GM18868 (cell line): ENCODE measurements around the gene NLRX1.
"Not testable (repeated sequence)": the region's sequence is repeated elsewhere in the genome, so short reads cannot be mapped to it uniquely, and the experiment has no call there.

Experiments
- ATAC-seq: cut with Tn5 transposase; IDR thresholded peaks from one replicate; pipeline ENCODE4 v1.9.1; 2021; ENCODE audit warnings: mild to moderate bottlenecking, moderate library complexity; ENCODE audit not compliant: unreplicated experiment

NLRX1 gene

DNA sequence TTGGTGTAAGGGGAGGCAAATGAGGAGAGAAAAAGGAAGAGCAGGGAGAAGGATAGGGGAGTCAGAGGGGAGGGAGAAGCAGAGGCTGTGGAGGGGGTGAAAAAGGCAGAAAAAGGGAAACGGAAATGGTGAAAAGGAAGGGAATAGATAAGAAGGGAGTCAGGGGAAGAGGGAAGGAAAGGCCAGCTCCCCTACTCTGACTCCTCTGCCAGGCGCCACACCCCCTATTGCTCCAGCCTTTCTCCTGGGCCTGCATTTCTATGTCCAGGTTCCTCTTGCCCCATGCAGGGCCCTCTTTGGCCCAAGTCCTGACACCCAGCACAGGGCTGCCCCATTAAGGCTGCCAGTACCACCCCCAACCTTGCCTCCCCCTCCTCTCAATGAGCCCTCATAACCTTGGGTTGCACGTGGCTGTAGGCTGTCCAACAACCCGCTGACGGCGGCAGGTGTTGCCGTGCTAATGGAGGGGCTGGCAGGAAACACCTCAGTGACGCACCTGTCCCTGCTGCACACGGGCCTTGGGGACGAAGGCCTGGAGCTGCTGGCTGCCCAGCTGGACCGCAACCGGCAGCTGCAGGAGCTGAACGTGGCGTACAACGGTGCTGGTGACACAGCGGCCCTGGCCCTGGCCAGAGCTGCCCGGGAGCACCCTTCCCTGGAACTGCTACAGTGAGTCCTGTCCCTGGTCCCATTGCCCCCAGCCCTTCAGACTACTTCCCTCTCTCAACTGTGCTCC, 13.3 kb downstream of the NLRX1 start:
- no peak for ATAC-seq

DNA sequence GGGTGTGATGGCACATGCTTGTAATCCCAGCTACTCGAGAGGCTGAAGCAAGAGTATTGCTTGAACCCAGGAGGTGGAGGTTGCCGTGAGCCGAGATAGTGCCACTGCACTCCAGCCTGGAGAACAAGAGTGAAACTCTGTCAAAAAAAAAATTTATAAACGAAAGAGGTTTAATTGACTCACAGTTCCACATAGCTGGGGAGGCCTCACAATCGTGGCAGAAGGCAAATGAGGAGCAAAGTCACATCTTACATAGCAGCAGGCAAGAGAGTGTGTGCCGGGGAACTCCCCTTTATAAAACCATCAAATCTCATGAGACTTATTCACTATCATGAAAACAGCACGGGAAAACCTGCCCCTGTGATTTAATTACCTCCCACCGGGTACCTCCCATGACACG, 15.9 kb downstream of the NLRX1 start:
- ATAC-seq = not testable (repeated sequence)

DNA sequence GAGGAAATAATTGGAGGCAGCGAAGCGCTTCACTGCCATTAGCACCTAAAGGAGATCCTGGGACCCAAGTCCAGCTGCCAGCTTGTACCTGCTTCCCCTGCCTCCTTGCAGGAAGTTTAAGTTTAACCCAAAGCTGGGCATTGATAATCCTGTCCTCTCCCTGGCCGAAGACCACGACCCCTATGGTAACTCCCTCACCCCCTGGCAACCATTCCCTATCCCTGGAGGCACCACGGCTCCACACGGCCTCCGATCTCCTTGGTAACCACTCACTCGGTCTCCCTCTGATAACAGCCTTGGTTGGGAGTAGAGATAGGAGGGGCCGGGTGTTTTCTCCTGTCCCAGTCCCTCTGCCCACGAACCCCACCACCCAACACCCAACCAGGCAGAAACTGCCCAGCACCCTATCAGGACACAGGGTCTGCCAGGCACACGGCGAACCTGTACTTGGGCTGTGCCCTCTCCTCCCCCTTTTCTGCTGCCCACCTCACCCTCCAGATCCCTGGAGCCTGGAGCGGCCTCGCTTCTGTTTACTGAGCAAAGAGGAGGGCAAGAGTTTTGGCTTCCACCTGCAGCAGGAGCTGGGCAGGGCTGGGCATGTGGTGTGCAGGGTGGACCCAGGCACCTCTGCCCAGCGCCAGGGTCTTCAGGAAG, 17.6 kb downstream of the NLRX1 start:
- no peak for ATAC-seq

DNA sequence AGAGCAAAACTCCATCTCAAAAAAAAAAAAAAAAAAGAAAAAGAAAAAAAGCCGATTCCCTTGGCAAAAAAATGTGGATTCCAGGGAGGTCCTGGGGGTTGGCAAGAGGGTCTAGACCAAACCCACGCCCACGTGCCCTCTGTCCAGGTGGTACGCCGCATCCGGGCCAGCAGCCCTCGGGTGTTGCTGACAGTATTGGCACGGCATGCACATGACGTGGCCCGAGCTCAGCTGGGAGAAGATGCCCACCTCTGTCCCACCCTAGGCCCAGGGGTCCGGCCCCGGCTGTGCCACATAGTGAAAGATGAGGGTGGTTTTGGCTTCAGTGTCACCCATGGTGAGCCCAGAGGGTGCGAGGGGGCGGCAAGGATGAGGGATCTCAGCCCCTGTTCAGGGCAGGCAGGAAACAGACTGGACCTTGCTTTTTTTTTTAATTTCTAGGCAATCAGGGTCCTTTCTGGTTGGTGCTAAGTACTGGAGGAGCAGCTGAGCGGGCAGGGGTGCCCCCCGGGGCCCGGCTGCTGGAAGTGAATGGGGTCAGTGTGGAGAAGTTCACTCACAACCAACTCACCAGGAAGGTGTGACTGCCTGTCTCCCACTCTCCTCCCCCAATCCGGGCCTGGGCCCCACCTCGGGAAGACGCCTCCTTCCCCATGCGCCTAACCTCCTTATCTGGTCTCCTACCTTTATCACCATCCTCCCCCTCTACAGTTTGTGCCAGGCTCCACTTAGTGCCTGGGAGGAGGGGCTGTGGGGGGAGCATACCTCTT, 18.8 kb downstream of the NLRX1 start:
- no peak for ATAC-seq

DNA sequence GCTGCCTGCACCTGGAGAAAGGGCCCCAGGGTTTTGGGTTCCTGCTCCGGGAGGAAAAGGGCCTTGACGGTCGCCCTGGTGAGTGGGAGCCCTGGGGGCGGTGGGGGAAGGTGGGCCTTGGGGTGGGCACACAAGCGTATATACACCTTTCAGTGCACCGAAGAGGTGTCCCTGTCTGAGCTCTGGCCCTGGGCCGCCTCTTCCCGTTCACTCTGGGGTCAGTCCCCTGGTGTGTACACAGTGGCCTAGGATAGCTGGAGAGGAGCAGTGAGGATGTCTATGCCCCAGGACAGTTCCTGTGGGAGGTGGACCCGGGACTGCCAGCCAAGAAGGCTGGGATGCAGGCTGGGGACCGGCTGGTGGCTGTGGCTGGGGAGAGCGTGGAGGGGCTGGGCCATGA, 19.5 kb downstream of the NLRX1 start:
- no peak for ATAC-seq

DNA sequence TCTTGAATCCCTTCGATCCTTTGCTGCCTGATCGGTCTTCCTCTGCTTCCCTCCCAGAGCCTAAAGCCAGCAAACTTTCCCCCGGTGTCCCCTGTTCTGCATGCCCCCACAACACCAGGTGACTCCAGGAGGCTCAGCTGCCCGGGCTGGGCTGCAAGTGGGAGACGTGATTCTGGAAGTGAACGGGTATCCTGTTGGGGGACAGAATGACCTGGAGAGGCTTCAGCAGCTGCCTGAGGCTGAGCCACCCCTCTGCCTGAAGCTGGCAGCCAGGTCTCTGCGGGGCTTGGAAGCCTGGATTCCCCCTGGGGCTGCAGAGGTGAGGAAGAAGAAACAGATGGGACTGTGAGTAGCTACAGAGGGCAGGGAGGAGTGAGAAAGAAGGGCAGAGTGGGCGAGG, 20.4 kb downstream of the NLRX1 start:
- ATAC-seq = no peak

DNA sequence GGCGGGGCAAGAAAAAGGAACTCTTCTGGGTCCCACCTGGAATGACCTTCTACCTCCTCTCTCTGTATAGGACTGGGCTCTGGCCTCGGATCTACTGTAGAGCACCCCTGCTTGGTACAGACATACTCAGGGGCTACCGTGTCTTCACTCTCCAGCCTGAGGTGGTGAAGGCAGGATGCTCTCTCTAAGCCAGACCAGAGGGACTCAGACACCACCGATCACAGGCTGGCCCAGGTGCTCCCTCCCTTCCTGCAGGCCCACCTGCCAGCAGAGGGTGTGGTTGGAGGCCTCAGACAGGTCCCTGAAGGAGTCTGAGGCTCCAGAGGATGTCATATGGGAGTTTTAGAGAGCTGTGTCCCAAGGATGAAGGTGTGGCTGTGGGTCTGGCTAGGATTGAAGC, 20.9 kb downstream of the NLRX1 start:
- no peak for ATAC-seq

DNA sequence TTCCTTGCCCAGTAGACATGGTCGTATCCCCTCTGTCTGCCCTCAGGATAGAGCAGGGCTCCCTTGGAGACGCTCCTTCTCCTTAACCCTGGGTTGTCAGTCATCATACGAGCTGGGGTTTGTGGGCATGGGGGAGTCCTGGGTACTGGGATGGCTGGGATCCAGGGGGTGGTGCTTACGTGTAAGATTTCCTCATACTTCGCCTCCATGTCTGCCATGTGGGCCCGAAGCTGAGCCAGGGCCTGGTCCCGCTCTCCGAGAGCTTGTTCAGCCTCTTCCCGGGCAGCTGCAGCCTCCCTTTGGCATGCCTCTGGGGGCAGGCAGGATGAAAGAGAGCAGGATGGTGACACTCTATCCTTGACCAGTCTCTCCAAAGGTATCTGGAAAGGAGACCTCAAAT, 22.0 kb downstream of the NLRX1 start:
- ATAC-seq = no peak

DNA sequence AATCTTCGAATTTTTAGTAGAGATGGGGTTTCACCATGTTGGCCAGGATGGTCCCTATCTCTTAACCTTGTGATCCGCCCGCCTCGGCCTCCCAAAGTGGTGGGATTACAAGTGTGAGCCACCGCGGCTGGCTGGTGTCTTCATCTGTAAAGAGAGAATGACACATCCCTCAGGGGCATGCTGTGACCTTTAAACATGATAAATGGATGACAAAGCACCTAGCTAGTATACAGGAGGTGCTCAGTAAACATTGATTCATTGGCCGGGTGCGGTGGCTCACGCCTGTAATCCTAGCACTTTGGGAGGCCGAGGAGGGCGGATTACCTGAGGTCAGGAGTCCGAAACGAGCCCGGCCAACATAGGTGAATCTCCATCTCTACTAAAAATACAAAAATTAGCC, 22.7 kb downstream of the NLRX1 start:
- ATAC-seq = not testable (repeated sequence)

DNA sequence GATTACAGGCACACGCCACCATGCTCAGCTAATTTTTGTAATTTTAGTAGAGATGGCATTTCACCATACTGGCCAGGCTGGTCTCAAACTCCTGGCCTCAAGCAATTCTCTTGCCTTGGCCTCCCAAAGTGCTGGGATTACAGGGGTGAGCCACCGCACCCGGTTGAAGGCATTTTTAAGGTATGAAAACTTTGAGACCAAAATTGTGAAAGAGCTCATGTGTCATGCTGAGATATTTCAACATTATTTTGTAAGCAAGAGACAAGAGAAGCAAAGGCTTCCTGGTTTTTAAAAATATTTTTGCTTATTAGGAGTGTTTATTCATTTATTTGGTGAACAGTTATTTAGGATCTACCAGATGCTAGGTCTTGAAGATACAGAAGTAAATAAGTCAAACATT, 23.6 kb downstream of the NLRX1 start:
- ATAC-seq = no peak

DNA sequence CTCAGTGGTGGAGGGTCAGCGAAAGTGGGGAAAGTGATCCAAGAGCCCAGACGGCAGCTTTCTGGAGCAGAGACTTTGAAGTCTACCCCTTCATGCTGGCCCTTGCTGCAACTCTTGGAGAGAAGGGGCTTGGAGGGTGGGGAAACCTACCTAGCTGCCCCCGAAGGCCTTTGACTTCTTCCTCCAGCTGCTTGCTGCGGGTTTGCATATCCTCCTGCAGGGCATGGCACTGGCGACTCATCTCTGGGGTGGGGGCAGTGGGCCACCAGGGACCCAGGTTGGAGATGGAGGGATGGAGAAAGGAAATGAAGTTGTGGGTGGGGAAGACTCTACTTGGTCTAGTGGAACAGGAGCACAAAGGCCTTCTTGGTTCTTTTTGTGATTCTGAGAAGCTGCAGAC, 24.5 kb downstream of the NLRX1 start:
- ATAC-seq = no peak

DNA sequence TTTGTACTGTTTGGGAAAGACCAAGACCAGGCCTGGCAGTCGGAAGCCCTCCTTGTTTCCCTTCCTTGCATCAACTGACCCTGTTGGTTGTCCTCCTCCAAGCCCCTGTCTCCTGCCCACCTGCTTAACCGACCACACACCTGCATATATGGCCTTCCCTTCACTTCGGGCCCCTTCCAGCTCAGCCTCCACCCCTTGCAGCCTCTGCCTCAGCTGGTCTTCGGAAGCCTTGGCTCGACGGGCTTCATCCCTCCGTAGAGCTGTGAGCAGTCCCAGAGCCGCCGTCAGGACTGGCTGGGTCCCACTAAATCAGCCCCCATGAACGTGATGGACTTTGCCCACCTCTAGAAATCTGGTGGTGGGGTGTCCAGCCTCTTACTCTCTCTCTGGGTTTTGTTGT, 25.1 kb downstream of the NLRX1 start:
- no peak for ATAC-seq

DNA sequence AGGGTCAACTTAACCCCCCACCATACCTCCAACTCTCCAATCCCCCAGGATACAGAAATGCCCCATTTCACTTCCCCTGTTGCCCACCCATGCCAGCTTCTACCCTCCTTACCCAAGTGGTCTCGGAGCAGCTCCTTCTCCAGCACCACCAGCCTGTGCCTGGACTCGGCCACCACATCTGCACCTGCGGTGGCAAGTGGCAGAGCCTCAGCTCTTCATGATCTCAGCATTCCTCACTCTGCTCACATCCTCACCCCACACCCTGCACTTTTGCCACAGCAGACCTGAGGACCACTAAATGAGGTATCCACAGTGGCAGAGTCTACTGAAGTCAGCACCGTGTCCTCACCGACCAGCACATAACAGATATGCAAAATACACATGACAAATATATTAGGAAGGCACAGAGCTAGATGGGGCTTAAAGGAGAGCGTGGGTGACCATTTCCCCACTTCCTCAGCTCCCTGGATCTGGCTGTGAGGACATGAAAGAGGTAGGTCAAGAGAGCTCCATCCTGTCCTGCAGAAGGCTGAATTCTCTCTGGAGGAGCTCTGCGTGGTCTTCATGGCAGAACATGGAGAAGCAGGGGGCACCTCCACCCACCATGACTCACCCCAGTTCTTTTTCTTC, 26.4 kb downstream of the NLRX1 start:
- no peak for ATAC-seq

DNA sequence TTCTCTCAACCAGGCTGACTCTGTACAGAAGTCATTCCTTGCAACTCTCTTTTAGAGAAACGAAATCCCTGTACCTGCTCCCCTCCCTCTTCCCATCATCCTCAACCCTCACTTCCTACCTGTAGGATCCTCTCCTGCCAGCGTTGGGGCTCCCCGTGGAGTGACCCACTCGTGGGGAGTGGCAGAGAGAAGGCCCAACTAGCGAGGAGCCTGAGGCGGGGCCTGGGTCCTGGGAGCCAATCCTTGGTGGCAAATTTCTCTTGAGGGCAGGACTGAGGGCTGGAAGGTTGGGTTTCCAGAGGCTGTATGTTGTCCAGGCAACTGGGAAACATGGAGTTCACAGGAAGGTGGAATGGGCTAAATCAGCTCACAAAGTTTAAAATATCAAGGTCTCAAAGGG, 27.2 kb downstream of the NLRX1 start:
- no peak for ATAC-seq

DNA sequence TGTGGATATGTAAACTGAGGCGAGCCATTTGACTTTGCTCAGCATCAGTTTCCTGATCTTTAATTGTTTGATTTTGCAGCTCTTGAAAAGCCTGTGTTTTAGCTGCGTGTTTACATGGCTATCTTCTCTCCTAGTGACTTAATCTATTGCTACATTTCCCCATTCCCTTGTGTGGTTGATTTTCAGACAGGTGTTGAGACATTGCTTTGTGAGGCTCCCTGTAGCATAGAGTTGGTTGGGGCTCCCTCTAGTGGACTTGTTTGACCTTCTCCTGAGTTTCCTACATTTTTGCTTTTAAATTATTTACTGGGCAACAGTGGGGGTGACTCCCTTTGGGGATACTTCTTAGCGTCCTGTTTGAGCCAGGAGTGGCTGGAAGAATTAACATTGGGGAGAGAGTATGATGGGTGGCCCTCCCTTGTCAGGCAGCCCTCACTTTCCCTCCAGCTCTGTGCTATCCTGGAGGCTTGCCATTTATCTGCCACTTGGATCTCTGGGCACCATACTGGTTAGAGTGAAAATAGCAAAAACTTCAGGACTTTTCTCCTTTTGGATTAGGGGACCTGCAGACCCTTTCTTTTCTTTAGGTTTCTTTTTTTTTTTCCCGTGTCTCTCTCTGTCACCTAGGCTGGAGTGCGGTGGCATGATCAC, 28.4 kb downstream of the NLRX1 start:
- peak; percentile 57 for ATAC-seq

DNA sequence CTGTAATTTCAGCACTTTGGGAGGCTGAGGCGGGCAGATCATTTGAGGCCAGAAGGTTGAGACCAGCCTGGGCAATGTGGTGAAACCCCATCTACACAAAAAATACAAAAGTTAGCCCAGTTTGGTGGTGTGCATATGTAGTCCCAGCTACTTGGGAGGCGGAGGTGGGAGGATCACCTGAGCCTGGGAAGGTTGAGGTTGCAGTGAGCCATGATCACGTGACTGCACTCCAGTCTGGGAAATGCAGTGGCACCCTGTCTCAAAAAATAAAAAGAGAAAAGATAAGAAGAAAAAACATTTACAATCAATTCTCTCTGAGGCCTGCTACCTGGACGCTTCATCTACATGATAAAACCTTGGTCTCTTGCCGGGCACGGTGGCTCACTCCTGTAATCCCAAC, 30.4 kb downstream of the NLRX1 start:
- ATAC-seq = no peak

DNA sequence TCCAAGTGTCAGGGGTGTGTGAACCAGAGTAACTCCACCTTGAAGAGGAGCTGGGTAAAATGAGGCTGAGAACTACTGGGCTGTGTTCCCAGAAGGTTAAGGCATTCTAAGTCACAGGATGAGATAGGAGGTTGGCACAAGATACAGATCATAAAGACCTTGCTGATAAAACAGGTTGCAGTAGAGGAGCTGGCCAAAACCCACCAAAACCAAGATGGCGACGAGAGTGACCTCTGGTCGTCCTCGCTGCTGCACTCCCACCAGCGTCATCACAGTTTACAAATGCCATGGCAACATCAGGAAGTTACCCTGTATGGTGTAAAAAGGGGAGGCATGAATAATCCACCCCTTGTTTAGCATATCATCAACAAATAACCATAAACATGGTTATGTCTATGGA, 32.7 kb downstream of the NLRX1 start:
- not testable (repeated sequence) for ATAC-seq

DNA sequence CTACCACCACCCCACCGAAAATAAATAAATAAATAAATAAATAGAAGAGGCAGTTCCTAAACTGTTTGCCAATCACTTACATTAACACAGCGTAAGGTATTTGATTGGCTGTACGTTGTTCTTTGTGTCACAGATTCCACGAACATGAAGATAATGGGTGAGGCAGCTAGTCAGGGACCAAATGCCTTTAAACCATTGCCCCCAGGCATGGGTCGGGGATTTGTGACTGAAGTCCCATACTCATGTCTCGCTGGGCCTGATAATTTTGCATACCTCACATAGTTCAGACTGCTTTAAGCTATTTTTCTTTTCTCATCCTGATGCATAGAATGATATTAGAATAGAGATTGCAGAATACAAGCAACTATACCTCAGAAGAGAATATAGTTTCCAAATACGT, 34.0 kb downstream of the NLRX1 start:
- no peak for ATAC-seq

DNA sequence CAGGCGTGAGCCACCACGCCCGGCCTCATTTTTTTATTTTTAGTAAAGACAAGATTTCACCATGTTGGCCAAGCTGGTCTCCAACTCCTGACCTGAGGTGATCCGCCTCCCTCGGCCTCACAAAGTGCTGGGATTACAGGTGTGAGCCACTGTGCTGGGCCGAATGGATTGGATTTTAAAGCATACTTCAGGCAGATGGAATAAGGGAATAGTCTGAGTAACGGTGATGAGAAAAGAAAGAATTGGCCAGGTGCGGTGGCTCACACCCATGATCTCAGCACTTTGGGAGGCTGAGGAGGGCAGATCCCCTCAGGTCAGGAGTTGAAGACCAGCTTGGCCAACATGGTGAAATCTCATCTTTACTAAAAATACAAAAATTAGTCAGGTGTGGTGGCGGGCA, 35.5 kb downstream of the NLRX1 start:
- ATAC-seq = no peak

DNA sequence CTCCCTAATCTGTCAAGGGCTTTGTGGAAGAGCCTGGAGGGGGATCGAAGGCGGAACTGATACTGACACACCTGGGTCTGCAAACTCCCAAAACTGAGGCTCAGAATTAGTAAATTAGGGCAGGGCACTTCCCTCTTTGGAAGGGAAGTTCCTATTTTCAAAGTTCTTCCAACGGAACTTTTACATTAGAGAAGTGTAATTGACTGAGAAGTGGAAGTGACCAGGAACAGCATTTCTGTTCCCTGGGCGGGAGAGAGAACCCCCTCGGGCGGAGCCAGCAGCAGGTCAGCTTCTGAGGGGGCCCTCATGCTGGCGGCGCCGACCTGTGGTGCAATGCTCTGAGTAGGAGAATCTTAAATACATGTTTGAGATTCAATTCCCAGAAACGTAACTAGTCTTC, 36.6 kb downstream of the NLRX1 start:
- no peak for ATAC-seq
